ENCODE data around the gene SIRPB1.

DNA sequence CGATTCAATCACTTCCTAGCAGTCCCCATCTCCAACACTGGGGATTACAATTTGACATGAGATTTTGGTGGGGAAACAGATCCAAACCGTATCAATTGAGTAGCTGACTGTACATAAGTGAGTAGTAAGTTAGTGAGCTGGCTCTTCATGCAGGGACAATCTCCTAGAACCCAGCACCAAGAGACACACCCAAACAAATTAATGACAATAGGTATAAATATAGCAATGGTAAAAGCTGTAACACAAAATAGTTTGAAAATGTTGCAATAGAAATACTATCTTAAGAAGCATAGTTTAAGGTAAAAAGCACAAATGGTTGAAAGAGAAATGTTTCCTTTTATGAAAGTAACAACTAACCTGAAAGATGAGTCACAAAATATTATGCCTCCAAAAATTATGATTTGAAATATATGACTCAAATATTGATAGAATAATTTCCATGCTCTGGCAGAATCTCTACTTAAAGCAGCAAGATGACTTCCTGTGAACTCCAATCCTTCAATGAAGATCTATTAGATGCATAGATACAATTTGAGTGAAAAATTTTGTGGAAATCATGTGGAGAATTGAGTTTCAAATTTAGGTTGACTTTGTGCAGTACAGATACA, 5.4 kb upstream of the SIRPB1 start:
- no peak for TF ChIP-seq CTCF (IDR thresholded peaks at IDR 0.05; ENCODE audit: low read length)
- no peak for TF ChIP-seq EZH2 (IDR thresholded peaks at IDR 0.05; ENCODE audit: borderline replicate concordance, low read length)
